H4 (cell line): ENCODE measurements around the gene DMXL2. TPM values are rescaled to one million over a fixed set of nuclear protein-coding genes. Genes with fewer than 3 reads are reported as not detected.
"Not testable (repeated sequence)": the region's sequence is repeated elsewhere in the genome, so short reads cannot be mapped to it uniquely, and the experiment has no call there.

Experiments
- DNase-seq: peaks from one replicate; pipeline ENCODE4 v3.0.0-alpha.2; 2015; ENCODE audit warnings: low spot score
- total RNA-seq: library from RNA; depleted of rRNA; stranded (reverse); fragments of >200 nt; shearing (Covaris generic); gene quantifications from 2 replicates; pipeline ENCODE4 v1.2.3, GENCODE V29; 2014; rRNA removed

Gene DMXL2, protein sequence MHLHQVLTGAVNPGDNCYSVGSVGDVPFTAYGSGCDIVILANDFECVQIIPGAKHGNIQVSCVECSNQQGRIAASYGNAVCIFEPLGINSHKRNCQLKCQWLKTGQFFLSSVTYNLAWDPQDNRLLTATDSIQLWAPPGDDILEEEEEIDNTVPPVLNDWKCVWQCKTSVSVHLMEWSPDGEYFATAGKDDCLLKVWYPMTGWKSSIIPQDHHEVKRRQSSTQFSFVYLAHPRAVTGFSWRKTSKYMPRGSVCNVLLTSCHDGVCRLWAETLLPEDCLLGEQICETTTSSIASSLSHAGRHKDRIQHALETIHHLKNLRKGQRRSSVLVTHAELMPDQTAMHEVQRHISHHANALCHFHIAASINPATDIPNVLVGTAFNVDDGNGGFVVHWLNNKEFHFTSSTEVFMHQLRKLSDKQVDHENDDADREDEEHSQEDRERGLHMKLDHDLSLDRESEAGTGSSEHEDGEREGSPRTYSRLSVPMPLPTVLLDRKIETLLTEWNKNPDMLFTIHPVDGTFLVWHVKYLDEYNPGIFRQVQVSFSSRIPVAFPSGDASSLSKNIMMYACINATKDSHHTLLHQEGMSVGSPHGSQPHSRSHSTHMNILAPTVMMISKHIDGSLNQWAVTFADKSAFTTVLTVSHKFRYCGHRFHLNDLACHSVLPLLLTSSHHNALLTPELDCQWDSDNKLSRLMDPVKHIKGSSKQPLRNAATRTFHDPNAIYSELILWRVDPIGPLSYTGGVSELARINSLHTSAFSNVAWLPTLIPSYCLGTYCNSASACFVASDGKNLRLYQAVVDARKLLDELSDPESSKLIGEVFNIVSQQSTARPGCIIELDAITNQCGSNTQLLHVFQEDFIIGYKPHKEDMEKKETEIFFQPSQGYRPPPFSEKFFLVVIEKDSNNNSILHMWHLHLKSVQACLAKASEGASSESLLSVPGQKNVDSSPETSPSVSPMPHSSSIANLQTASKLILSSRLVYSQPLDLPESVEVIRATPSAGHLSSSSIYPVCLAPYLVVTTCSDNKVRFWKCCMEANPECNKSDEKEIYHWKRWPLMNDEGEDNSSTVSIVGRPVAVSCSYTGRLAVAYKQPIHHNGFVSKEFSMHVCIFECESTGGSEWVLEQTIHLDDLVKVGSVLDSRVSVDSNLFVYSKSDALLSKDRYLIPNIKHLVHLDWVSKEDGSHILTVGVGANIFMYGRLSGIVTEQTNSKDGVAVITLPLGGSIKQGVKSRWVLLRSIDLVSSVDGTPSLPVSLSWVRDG (N-terminal part only)
- total RNA-seq = 10.0 and 17.8 TPM in 2 replicates

DNA sequence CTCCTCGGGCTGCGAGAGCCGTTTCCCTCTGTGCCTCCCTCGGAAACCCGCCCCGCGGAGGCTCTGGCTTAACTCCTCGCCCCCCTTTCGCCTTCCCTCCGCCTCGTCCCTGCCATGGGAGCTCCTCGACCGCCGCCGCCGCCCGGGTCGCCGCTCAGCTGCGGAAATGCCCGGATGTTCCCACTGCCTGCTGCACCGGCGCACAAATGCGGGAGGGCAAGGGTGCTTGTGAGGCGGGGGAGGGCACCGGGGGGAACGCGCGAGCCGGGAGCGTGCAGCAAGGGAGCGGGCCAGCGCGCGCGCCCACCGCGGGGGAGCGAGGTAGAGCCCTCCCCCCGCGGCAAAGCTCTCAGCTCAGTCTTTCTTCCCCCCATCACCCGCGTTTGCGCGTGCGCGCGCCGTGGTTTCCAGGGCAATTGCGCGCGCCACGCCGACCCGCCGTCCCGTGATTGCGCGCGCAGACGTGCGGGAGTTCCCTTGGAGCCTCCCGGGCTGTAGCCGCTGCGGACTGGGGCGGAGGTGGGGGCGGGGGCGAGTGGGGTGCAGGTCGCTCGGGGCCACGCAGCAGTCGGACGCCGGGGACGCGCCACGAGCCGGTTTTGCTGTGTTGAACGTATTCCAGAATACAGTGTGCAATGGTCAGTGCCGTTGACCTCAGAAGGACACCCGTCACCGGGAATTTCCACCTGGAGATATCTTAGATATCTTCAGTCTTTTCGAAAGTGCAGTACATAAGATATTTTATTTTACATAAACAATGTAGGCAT, at the start of gene DMXL2:
TSS of gene DMXL2 (minus strand) at position 168 of the 767 bp plus-strand sequence. CDS start 226 bp downstream, outside the sequence.
- peak; percentile 81 for DNase-seq

DNA sequence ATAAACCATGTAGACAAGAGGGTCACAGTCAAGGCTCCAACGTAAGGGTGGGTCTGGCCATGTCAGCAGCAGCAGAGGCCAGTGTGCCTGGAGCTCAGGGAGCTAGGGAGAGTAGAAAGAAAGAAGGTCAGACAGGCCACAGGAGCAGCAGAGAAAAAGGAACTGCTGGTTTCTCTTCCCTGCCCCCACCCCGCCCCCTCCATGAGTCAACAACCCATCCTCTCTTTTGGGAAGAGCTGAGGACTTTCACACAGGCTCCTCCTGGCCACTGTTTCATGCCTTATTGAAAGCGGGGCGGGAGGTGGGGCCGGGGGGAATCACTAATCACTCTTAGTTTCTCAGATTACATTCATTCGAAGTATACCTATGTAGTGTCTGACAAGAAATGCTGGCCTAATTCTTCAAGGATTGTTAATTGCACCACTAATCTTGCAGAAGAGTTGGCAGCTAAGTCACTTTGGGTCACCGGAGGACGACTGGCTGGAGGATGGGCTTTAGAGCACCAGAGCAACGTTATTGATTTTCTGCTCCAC, 49.6 kb upstream of the DMXL2 start:
- DNase-seq = no peak

DNA sequence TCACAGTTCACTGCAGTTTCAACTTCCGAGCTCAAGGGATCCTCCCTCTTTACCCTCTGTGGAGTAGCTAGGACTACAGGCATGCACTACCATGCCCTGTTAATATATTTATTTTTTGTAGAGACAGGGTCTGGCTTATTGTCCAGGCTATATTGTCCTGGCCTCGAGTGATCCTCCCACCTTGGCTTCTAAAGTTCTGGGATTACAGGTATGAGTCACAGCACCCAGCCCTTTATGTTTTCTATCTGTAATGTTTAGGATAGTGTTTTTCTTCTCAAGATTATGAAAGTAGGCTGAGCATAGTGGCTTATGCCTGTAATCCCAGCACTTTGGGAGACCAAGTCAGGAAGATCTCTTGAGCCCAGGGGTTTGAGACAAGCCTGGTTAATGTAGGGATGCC, 46.8 kb upstream of the DMXL2 start:
- no peak for DNase-seq

DNA sequence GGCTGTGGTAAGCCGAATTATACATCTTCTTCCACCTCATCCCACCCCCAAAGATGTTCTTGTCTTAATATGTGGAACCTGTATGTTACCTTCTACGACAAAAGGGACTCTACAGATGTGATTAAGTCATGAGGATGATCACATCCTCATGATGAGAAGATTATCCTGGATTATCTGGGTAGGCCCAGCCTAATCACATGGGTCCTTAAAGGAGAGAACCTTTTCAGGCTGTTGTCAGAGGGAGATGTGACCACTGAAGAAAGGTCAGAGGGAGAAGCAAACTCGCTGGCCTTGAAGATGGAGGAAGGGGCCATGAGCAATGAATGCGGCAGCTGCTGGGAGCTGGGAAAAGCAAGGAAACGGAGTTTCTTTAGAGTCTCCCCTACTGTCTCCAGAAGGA, 45.9 kb upstream of the DMXL2 start:
- DNase-seq = no peak

DNA sequence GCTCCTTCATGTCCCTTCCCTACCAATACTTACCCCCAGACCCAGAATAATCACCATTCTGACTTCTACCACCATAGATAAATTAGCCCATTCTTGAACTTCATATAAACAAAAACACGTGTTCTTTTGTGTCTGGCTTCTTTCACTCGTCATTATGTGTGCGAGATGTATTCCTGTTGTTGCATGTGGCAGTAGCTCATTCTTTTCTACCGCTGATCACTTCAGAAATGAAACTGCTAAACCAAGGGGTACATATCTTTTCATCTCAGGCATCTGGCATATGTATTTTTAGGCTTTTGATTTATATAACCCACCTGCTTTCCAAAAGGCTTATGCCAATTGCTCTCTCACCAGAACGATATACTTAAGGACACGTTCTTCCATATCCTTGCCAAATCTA, 44.9 kb upstream of the DMXL2 start:
- DNase-seq = no peak

DNA sequence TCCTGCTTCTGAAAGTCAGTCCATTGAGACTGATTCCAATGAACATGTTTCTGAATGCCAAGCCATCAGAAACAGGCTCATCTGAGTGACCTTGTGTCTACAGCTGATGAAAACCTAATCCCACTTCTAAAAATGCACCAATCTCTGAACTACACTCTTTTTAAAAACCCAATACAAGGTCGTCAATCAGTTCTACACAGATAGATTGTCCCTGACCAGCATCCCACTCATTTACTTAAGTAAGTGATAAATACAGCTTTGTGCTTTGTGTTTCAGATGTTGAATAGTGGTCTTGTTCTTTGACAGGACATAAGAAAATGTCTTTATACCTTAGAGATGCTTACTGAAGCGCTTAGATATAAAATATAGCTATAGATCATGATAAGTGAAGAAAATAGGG, 38.5 kb upstream of the DMXL2 start:
- DNase-seq = no peak

DNA sequence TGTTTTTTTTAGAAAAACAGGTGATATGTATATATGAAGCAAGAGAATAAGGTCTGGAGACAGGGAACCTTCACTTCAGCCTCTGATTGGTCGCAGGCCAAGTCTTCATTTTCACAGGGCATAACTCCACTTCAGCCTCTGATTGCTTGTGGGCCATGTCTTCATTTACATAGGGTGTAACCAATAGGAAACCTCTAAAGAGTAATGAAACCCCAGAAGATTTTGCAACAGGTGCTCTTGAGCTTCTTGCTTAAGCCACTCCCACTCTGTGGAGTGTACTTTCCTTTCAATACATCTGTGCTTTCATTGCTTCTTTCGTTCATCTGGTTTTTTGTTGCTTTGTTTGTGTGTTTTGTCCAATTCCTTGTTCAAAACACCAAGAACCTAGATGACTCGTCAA, 36.1 kb upstream of the DMXL2 start:
- DNase-seq = no peak

DNA sequence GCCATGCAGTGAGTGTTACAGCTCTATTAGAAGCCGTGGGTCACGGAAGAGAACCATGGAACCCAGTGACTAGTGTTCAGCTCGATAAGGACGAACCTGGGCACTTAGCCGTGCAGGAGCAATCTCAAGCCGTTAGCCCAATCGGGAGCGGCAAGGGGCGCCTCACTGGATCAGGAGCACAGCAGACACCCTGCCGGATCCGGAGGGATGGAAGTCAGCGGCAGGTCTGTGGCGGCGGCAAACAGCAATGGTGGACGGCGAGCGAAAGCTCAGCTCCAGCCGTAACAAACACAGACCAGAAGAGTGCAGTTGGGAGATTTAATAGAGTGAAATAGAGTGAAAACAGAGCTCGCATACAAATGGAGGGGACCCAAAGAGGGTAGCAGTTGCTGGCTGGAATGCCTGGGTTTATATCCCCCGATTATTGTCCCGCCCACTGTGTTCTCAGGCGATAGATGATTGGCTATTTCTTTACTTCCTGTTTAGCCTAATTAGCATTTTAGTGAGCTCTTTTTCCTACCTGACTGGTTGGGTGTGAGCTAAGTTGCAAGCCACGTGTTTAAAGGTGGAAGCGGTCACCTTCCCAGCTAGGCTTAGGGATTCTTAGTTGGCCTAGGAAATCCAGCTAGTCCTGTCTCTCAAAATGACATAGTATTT, 33.0 kb upstream of the DMXL2 start:
- DNase-seq = not testable (repeated sequence)

DNA sequence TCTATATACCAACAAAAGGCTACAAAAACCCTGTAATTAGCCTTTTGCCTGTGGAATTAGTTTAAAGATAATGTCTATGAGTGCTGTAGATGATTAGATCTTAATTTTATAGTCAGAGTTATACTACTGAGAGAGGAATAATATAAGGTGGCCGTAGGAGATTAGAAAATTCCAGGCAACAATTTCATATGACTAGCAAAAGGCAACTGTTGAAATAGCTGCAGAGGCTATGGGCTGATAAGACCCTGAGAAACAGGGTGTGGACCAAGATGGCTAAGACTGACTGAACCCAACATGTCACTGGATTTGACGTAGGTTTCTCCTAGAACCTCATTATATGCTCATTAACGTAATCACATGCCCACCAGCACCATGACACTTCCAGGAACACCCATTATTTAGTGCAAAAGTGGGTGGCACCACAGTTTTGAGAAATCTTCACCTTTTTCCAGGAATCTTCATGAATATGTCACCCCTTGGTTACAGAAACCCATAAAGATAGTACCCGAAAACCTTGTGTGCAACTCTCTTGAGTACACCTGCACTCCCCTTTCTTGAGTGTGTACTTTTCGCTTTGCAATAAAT, 29.6 kb upstream of the DMXL2 start:
- no peak for DNase-seq

DNA sequence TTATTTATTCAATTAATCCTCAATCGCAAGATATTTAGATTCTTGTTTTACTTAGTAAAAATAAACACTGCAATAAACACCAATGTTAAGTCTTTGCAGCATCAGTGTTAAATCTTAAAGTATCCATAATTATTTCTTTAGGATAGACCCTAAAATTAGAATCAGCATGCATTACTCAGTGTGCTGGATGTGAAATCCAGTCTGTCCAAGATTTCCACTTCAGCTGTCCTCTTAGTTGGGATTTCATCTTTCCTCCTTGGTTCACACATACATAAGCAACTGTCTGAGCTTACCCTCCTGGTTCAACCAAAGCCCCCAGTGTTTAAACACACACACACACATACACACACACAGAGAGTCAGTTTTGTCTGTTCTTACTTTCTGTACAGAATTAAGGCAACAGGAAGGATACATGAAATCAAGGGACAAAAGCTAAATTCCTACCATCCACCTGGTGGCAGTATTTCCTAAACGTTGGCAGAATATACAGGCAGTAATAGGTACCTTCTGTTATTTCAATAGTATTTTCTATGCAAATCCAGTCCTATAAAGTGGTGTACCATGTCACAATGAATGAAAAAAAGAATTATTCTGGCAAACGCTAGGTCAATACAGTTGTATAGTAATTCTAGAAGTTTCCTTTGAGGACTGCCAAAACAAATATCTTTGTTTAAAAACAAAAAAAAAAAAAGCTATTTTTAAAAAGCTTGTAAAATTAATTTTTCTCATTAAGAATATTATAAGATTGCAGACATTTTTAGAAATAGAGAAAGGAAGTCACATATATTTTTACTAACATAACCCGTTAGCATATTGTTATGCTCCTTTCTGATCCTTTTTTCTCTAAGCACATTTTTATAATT, 27.3 kb upstream of the DMXL2 start:
- DNase-seq = peak; percentile 75

DNA sequence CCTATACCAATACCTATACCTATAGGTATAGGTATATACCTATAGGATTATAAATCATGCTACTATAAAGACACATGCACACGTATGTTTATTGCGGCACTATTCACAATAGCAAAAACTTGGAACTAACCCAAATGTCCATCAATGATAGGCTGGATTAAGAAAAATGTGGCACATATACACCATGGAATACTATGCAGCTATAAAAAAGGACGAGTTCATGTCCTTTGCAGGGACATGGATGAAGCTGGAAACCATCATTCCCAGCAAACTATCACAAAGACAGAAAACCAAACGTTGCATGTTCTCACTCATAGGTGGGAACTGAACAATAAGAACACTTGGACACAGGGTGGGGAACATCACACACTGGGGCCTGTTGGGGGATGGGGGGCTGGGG, 26.1 kb upstream of the DMXL2 start:
- not testable (repeated sequence) for DNase-seq

DNA sequence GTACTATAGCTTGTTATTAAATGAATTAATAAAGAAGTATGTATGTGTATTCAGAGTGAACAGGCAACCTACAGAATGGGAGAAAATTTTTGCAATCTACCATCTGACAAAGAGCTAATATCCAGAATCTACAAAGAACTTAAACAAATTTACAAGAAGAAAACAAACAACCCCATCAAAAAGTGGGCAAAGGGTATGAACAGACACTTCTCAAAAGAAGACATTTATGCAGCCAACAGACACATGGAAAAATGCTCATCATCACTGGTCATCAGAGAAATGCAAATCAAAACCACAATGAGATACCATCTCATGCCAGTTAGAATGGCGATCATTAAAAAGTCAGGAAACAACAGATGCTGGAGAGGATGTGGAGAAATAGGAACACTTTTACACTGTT, 25.5 kb upstream of the DMXL2 start:
- not testable (repeated sequence) for DNase-seq

DNA sequence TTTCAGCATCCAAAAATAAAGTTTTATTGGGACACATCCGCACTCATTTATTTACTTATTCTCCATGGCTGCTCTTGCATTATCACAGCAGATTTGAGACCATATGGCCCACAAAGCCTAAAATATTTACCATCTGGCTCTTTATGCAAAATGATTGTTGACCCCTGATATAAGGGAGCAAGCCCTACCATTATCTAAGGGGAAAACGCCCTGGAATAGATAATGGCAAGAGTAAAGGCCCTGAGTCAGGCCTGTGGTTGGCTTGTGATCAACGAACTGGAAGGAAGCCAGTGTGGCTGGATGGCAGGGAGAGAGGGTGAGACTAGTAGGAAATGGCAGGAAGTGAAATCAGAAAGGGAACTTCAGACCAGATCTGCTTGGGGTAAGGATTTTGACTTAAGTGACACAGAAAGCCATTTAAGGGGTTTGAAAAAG, 24.6 kb upstream of the DMXL2 start:
- peak; percentile 80 for DNase-seq

DNA sequence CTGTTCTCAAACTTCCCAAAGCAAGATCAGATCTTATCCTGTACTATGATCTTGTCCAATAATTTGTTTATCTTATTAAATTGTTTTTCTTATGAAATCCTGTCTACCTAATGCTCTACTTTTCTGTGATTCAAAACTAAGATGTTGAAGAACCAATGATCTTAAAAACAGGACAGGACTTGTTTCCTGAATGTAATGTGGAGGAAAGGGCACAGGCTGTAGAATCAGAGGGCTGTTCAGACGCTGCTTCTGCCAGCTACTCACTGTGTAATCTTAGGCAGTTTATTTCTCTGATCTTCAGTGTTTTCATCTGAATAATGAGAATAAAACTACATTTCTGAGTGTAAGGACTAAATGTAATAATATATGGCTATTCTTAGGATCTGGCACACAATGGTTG, 20.1 kb upstream of the DMXL2 start:
- DNase-seq = no peak

DNA sequence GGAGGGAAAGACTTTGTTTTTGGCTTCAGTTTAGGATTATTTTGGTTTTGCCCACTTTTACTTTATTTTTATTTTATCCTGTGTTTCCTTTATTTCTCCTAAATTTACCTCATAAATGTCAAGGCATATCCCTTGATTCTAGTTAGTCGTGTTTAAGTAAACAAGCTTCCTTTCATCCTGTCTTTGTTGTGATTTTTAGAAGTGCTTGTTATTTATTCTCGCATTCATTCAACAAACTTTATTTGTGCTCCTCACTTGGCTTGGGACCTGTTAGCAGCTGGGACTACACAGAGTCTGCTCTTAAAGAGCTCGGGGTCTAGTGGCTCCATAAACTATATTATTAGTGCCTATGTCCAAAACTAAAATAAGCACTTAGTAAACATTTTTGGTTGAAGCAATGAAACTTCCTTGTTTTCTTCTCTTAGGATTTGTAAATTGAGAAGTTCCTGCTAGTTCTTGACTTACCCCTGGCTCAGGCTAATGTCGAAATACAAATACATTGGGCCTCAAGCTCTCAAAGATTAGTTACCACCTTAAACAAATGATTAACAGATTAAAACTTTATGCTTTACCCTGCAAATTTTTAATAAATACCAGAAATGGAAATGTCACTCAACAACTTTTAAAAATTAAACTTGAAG, 19.0 kb upstream of the DMXL2 start:
- no peak for DNase-seq

DNA sequence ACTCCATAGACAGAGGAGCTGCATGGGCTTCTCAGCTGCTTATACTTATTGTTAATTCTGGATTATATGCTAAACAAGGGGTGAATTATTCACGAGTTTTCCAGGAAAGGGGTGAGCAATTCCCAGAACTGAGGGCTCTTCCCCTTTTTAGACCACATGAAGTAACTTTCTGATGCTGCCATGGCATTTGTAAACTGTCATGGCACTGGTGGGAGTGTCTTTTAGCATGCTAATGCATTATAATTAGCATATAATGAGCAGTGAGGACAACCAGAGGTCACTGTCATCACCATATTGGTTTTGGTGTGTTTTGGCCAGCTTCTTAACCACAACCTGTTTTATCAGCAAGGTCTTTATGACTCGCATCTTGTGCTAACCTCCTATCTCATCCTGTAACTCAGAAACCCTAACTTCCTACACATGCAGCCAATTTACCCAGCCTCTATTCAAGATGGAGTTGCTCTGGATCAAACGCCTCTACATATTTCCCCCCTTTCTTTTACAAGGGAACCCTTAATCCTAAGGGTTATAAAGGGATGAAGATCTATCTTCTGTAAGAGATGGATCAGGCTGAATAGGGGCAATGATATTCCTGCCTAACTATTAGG, 12.1 kb upstream of the DMXL2 start:
- DNase-seq = no peak

DNA sequence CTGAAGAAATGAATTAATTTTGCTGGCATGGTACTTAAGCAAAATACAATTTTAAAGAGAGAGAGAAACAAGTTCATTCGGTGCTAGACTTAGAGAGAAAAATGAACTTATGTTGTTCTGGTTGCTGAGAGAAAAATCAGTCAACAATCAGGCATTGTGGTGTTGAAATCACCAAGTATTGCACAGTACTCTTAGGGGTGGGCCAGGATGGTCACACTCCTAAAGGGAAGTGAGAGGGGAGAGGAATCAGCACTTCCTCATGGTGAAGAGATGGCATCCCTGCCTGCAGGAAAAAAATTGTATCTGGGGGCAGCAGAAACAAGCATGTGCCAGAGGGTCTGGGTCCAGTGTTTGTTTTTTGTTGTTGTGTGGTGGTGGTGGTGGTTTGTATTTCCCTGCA, 7.0 kb upstream of the DMXL2 start:
- DNase-seq = no peak

DNA sequence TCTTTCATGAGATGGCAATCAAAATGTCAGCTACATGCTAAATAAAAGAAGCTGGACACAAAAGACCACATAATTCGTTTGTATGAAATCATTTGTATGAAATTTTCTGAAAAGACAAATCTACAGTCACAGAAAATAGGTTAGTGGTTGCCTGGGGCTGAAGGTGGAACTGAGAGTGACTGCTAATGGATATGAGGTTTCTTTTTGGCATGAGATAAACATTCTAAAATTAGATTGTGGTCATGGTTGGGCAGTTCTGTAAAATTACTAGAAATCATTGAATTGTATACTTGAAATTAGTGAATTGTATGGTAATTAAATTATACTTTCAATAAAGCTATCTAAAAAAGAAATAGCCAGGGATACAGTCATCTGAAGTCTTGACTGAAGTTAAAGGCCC, 2.7 kb upstream of the DMXL2 start:
- DNase-seq = no peak
